NCI-H1105 (cell line): Measurements from ENCODE around the gene MAN1C1.
A peak's percentile ranks its signal among the peaks of the same experiment; 100 is the strongest.
"Not testable (repeated sequence)": the region's sequence is repeated elsewhere in the genome, so short reads cannot be mapped to it uniquely, and the experiment has no call there.

Experiments
- DNase-seq: peaks from one replicate; lab custom pipeline; 2025; lab: John Stamatoyannopoulos, UW

MAN1C1 gene

DNA sequence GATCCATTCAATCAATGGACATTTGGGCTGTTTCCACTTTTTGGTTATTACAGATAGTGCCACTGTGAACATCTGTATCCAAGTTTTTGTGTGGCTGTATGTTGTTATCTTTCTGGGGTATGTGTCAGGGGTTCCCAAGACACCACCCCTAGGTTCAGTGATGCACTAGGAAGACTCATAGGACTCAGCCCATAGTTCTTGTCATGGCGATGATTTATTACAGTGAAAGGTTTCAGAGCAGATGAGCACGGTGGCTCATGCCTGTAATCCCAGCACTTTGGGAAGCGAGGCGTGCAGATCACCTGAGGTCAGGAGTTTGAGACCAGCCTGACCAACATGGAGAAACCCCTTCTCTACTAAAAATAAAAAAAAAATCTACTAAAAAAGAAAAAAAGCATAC lies 64.1 kb downstream of the MAN1C1 start:
- DNase-seq: no peak

DNA sequence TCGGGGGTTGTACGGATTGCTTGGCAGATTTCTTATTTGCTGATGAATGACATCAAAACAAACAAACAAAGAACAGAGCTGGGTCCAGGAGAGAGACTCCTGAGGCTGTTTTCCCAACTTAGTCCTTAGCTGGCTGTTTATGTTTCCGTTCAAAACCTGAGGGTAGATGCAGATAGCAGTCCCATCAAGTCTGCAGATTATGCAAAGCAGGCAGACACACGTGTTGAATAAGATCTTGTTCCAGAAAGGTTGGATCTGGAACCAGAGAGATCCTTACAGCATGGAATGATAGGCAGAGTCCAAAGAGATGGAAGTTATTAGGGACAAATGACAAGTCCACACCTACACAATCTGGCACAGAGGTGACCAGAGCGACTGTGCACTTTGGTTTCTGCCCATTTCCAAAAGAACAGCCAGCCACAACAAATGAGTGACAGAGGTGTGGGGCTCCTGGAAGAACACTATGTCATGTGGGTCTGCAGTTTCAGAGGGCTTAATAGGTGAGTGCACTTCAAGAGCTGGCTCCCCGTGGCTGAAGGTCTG lies 65.5 kb downstream of the MAN1C1 start:
- DNase-seq: no peak

DNA sequence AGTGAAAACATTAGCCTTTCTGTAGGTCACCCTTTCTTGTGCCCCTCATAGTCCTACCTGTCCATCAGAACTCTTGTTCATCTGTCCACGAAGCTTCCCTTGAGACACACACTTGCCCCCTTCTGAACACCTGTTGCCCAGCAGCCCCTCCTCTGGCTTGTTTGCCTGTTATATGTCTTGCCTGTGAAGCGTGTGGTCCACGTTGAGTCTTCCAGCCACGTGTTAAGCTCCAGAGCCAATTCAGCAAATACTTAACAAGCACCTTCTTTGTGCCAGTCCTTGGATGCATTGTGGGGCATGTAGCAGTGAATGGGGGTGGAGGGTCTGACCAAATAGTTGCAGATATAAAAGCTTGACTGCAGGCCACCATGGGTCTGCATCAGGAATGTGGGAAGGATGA lies 66.6 kb downstream of the MAN1C1 start:
- no peak for DNase-seq

DNA sequence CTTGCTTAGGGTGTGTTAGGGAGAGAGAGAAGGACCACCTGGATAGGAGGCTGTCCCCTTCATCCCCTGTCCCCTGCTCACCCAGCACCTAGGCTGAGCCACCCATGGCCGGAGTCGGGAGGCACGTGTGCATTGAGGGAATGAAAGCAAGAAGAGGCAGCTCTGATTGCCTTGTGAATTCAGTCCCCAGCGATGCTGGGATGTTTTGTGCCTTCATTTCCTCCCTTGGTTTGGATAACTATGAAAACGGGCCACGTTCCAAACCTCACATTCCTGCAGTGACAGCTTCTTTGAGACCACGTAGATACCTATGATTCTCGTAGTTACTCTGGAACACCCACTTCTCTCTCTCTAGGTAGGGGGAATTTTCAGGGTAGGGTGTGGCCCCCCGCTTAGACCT lies 67.1 kb downstream of the MAN1C1 start:
- no peak for DNase-seq

DNA sequence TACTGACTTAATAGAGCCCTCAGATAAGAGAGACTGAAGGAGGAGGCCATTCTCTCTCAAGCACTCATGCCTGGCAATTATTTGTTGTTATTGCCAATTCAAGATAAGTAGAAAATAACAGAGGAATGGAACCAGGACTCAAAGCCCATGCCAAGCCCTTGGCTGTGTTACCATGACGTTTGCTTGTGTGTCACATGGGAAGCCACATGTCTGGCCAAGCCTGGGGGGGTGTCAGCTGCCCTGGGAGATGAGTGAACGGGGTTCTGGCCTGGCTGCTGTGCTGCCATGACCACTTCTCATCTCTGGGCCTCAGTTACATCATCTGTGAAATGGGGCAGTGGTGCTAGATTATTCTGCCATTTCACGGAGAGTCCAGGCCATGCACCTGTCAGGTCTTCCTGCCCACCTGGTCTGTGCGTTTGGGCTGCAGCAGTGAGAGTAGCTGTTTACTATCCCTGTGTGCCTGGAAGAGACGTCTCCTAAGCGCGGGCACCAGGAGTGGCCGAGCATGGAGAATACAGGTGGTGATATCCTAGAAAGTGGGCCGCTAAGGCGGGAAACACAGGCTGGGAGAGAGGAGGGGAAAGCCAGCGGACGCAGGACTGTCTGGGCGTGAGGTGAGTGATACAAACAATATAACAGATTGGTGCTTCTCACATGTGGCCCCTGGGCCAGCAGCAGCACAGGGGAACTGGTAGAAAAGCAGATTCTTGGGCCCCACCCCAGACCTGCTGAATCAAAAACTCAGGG lies 67.8 kb downstream of the MAN1C1 start:
- DNase-seq: no peak

DNA sequence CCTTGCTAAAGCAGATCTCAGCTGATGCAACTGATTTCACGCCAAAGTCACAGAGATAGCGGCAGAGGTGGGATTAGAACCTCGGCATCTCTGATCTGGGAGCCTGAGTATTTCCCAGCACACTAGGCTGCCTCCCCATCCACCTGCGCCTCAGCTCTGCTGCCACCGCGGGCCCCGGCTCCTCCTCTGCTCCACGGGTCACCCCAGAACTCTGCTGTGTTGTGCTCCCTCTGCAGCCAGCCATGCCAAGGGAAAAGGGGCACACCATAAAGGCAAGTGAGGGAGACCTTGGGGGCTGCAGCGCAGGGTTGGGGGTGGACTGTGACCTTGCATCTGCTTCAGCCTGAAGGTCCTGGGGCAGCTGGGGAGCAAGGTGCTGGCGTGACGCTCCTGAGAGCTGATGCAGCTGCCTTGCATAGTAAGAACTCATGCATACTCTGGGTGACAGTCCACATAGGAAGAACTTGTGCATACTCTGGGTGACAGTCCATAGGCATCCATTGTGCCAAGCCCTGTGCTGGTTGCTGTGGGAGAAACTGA lies 68.7 kb downstream of the MAN1C1 start:
- no peak for DNase-seq

DNA sequence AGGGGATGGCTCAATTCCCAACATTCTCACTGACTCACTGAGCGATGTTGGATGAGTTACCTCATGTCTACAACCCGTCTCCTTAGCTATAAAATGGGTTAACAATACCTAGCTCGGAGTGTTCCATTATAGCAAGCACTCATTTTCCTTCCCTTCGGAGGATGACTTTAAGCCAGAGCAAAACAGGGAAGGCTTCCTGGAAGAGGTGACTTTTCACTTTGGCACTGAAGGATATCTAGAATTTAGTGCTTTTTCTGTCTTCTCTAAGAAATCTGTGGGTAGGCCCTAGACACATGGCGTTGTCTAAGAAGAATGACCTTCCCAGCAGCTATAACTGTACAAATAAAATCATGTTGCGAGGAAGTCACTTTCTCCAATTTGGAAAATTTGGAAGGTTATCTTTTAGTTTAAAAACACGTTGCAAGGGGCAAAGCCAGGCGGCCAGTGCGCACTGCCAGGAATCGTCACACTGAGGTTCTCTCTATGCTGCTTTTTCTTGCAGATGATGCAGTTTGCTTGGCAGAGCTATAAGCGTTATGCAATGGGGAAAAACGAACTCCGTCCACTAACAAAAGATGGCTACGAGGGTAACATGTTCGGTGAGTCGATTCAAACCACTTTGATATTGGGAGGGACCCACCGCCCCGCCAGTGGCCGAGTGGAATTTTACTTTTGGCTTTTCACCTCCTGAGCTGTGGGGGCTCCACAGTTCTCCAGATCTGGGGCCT lies 69.5 kb downstream of the MAN1C1 start:
- no peak for DNase-seq

DNA sequence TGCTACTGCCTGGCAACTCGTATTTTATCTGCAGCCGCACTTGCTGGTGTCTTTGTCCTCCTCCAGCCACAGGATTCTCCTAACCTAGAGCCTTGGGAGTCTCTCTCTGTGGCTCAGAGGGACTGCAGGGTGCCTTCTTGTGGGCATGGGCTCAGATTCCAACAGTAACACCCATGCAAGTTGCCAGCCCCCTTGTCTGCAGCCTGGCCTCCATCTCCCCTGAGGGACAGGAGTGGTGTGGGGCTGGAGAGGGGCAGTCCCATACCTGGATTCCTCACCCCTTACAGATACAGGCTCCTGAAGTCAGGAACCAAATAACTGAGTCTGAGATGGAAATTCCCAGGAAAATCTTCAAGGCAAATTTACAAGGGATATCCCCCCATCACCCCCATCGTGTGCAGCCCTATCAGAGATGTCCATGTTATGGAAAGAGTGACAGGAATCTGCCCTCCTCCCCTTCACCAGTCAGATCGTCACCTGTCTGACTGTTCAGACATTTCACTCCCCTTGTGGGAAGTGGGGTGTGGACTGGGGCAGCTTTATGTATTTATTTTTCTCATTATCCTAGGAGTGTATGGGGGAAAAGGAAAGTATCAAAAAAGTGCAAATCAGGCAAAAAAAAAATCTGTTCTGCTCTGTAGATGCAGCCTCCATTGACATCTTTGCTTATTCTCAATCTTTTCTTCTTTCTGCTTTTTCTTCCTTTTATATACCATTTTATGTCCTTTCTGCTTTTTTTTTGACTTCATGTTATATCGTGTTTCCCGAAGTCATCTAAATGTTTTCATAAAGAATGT lies 70.8 kb downstream of the MAN1C1 start:
- DNase-seq: no peak

DNA sequence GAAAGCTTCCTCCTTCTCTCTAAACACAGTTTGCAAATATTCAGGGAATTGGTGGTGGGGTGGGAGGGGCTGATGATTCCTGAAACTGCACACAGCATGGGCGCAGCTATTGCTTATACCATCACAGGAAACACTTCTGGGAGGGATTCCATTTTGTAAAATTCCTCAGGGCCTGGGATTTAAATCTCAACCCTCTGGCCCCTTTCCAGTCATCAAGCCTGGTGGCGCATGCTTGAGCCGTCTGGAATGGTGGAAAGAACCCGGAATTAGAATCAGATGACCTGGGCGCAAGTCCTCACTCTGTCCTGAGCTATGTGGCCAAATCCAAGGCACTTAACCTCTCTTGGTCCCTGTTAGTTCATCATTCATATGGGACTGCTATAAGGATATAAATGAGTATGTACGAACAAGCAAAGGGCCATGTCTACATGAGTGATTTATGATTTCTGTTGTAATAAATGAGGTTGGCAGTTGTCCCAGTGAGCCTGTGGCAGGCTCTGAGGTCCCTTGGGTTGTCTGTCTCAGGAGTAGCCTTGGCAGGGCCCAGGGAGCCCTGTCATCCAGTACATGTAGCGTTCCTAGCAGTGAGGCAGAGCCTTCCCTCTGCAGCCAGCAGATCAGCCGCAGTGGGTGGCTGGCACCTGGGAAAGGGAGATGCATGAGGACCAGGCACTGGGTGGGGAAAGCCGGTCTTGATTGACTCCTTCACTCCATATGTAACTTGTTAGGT lies 72.0 kb downstream of the MAN1C1 start:
- DNase-seq: peak; percentile 58

DNA sequence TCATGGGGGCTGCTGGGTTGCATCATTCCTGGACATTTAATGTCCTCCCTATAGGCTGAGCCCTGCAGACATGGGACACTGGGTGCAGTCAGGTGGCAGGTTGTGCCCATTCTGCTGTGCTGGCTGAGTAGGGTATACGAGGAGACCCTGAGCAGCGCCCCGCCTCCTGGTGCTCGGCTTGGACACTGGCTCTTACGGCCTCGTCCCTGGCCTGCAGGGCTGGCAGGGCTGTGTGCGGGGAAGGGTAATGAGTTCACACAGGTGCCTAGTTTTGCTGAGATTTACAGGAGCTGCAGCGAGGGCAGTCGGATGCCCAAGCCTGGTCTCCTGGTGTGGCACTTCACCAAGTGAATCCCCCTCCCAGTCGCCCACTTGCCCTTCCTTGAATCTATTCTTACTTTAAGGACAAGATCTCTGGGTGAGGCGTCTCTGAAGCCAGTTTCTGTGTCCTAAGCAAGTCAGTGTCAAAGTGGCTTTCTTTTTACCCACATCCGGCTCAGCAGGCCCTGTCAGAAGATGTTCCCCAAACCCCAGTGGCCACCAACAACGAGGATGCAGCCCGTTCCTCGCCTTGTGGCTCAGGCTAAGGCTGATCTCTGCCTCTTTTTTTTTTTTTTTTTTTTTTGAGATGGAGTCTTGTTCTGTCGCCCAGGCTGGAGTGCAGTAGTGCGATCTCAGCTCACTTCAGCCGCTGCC lies 73.2 kb downstream of the MAN1C1 start:
- DNase-seq: no peak

DNA sequence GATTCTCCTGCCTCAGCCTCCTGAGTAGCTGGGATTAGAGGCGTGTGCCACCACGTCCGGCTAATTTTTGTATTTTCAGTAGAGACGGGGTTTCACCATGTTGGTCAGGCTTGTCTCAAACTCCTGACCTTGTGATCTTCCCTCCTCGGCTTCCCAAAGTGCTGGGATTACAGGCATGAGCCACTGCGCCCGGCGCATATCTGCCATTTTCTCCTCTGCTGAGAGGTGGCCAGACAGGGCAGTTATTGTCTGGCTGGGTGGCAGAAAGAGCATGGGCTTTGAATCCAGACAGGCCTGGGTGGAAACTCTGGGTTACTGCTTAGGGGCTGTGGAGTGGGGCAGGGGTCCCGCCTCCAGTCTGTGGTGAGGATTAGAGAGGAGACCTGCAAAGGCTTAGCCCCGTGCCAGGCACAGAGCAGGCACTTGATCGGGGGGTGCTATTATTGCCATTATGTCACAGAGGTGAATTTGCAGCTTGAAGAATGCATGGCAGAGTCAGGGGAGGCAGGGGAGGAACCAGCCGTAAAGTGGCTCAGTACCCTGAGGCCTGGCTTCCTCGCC lies 73.9 kb downstream of the MAN1C1 start:
- no peak for DNase-seq

DNA sequence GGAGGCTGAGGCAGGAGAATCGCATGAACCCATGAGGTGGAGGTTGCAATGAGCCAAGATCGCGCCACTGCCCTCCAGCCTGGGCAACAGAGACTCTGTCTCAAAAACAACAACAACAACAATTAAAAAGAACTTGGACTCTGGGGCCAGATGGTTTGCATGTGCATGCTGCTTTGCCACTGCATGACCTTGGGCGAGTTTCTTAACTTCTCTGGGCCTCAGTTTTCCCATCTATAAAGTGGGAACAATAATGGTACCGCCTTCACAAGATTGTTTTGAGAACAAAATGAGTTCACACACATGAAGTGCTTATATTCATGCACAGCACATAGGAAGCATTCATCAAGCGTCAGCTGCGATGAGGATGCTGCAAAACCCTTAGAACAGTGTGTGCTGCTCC lies 74.6 kb downstream of the MAN1C1 start:
- no peak for DNase-seq

DNA sequence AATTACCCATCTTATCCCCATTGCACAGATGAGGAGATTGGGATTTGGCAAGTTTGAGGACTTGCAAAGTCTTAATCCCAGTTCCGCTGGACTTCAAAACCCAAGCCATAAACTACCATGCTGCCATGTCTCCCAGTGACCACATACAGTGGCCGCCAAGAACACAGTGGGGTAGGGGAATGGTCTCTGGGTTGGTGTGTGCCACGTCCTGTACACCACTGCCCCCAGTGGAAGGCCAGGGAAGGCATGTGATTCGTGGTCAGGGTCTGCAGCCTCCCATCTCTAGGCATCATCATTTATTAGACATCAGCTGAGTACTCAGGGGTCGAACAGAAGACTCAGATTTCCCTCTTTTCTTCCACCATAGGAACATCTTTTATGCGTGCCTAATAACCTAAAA lies 76.0 kb downstream of the MAN1C1 start:
- no peak for DNase-seq

DNA sequence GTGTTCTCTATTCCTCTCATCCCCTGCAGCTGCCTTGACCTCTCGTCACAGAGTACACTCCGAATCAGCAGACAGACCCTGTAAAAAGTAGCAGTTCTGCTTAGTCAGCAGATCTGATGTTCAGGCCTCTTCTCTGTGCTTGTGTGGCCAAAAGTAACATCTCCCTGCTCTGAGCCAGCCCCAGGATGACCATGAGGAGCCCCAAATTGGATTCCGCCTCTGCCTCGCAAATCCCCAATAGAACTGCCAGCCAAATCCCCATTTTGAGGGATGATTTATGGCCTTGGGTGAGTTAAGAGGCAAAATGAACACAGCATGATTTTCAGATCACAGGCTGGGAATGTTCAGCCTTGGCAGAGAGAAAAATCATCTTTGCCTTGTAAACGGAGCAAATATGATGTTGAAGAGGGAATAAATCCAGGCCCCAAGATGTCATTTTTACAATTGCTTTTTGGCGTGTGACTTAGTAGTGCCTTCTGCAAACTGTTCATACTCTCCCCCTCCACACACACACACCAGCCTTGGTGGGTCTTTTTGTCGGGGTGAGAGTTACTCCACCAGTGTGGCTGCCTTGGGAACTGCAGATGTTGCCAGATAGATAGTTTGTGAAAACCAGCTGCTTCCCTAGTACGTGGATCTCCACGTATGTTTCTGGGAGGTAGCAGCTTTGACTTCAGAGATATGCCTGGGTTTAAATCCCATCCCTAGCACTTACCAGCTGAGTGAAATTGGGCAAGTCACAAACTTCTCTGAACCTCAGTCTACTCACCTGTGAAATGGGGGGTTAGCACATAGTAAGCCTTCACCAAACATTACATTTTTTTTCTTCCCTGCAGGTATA lies 77.8 kb downstream of the MAN1C1 start:
- DNase-seq: no peak

DNA sequence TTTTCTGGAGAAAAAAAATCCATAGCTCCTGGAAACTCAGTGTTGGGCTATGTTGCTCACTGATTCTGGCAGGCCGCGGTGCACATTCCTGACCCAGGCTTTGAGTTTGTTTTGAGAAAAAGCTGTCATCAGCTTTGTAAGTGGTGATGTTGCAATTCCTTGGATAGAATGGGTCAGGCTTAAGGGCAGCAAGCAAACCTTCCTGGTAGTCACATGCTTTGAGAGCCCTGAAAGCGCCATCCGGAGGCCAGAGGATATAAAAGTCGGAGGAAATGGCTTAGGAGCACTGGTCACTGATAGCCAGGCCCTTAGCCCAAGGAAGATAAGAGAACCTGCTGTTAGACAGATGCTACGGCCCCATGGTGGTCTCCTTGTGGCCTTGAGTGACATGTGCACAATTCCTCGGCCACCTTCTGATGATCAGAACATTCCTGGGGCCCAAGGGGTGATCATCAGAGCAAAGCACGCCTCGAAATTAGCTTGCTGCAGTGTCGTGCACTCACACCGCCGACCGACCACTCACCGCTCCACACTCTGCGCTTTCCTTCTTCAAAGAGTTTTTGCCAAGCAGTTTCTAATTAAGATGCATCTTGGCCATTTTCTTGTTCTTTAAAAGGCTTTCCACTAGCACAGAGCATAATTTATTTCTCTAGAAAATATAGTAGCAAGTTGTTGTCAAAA lies 78.6 kb downstream of the MAN1C1 start:
- DNase-seq: no peak

DNA sequence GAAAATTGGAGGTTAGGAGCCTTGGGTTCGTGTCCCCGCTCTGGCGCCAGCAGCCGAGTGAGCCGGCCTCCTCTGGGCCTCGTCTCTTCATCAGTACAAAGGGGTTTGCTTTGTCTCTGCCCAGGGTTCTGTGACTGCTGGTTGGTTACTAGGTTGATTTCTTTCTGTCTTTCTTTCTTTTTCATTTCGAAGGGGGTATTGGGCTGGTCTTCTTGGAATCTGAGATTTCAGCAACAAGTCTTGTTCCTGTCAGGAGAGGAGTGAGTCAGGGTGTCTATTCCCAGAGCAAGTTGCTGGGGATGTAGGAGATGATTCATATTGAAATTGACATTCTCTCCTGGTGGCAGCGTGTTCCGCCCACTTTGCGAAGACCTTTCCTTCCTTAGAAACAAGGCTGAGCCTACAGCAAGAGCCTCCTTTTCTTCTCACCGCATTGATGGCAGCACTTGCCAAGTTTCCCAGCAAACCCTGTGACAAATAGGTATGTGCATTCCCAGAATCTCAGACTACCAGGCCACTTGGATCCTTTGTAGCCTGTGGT lies 79.2 kb downstream of the MAN1C1 start:
- DNase-seq: no peak

DNA sequence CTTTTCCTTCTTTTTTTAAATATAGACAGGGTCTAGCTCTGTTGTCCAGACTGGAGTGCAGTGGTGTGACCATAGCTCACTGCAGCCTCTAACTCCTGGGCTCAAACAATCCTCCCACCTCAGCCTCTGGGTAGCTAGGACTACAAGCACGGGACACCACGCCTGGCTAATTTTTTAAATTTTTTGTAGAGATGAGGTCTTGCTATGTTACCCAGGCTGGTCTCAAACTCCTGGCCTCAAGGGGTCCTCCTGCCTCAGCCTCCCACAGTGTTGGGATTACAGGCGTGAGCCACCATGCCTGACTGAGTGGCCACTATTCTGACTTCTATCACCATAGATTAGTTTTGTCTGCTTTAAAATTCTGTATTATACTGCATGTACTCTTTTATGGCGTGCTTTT lies 80.1 kb downstream of the MAN1C1 start:
- not testable (repeated sequence) for DNase-seq

DNA sequence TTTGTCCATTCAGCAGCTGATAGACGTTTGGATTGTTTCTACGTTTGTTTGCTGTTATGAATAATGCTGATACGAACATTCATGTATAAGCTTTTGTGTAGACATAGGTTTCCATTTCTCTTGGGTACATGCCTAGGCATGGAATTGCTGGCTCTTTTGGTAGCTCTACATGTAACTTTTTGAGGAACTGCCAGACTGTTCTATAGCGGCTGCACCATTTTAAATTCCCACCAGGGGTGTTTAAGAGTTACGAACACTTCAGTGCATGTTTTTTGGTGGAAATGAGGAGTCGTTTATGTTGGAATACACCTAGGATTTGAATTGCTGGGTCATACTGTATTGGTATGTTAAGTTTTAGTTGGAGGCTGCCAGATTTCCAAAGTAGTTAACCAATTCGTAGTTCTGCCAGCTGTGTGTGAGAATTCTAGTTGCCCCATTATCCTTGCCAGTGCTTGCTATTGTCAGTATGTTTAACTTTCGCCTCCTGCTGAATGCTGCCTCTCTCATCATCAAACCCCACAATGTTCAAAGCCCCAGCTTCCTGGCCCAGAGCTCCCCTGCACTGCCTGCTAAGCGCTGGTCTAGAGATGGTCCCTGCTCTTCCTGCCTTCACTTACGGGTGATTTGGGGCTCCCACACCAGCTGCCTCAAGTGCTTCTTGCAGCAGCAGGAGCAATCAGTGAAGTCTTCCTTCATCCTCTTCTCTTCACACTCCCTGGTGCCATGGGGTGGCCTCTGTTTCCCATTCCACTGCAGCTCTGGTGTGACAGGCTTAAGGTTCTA lies 81.0 kb downstream of the MAN1C1 start:
- DNase-seq: no peak
